ENCODE measurements around the gene ZBTB7A. TPM values are rescaled to one million over a fixed set of nuclear protein-coding genes. Genes with fewer than 3 reads are reported as not detected.
"Not testable (repeated sequence)": the region's sequence is repeated elsewhere in the genome, so short reads cannot be mapped to it uniquely, and the experiment has no call there.

Gene ZBTB7A
- total and polyA plus RNA-seq, 2 experiments from 2014 or later, result 17.8 to 41.3 TPM

DNA sequence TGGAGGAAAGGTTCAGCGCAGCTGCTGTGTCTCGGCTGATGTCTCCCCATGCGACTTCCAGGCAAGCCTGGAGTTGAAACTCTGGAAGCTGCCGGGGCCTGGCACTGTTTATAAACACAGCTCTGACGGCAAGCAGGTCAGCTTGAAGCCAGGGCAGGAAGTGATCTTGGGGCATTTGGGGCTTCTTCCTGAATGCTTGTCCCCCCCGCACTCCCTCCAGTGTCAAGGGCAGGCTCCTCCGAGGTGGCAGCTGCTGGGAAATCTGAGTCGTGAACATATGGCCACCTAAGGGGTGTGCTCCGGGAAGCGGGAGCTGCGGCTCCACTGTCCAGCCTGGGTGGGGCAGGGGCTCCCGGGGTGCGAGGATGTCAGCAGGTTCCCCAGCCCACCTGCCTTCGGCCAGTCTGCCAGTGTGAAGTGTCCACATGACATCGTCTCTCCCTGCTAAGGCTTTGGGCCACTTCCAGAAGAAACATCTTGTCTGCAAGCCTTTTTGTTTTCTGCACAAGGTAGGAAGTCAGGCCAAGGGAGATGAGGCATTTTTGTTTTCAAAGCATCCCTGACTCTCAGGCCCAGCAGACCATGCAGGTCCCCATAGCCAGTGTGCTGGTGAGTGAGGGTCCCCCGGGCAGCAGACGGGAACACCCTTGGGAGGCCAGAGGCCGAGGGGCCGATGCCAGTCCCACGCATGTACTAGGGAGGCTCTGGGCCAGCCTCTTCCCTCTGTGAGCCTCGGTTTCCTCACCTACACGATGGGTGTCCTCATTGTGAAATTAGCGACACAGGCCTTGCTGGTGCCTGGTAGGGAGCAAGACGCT is 56.5 kb downstream of the ZBTB7A start:
- Histone ChIP-seq H3K4me1 (ENCODE audit: insufficient read depth) (peaks cover 18% of the 10 kb centered on the region), H3K4me3 (no peak overlapping the region), H3K9me2 (ENCODE audit: insufficient read depth) (no peaks in the 10 kb centered on the region), H3K27ac (no peak overlapping the region), H3K9me3 (ENCODE audit: low read depth) (no peaks in the 10 kb centered on the region), H3F3A (ENCODE audit: insufficient read depth) (no peaks in the 10 kb centered on the region), H3K9ac (peak overlapping the region; percentile 36), H3K36me3 (ENCODE audit: low read depth) (no peaks in the 10 kb centered on the region; the same call in 1 of the 2 replicates), H2AFZ (no peak overlapping the region), H3K4me2 (ENCODE audit: unreplicated experiment) (no peak overlapping the region), H3K27me3 (replicated peaks; ENCODE audit: insufficient read depth) (no peaks in the 10 kb centered on the region), H3K79me2 (ENCODE audit: insufficient read depth) (peaks cover 63% of the 10 kb centered on the region), H4K20me1 (ENCODE audit: insufficient read depth) (no peaks in the 10 kb centered on the region)
- TF ChIP-seq EZH2 (IDR thresholded peaks at IDR 0.05; ENCODE audit: insufficient read depth, poor library complexity, severe bottlenecking), result no peak
- 50 to 51% methylated on average over 24 of the region's 24 CpGs for WGBS, 2 experiments (ENCODE audit: low coverage in 1 of 2, low lambda C conversion rate in 2 of 2, missing lambda C conversion rate in 2 of 2)
- DNase-seq, result peak; percentile 24
- in situ Hi-C loops (cut with MboI), result no loop called here

DNA sequence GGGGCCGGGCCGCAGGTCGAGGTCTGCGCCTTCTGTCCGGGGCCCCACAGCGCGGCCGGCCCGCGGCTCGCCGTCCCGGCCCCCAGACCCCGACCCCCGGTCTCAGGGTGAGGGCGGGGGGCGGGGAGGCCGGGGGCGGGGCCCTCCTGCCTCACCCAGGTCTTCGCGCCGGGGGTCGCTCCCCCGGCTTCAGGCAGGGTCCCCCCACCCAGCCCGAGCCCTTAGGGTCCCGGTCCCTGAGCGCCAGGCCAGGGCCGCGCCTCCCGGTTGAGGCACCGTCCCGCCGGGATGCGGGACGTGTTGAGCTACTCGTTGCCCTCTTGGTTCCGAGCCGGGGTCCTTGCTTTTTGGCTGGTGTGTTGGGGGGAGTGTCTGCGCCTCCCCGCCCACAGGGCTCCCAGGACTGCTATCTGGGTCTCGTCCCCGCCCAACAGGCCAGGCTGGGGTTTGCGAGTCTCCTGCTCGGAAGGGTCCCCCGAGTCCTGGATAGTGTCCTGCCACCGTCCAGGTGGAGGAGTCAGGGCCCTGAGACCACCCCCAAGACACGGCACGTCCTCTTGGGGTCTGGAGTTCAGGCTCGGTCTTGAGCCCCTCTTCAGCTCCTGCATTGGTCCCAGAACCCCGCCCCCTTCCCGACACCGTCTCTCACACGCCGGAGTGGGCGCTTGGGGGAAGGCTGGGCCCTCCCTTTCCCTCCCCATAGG is 58.7 kb downstream of the ZBTB7A start:
- Histone ChIP-seq H3K27ac (no peak overlapping the region), H3K4me3 (peak overlapping the region; percentile 81), H3K9me3 (ENCODE audit: low read depth) (no peaks in the 10 kb centered on the region), H3K27me3 (replicated peaks; ENCODE audit: insufficient read depth) (no peaks in the 10 kb centered on the region), H3K79me2 (ENCODE audit: insufficient read depth) (peaks cover 43% of the 10 kb centered on the region), H3K4me2 (ENCODE audit: unreplicated experiment) (peak overlapping the region; percentile 86), H3K36me3 (ENCODE audit: low read depth) (no peaks in the 10 kb centered on the region), H3K9ac (peak overlapping the region; percentile 70), H3K9me2 (ENCODE audit: insufficient read depth) (no peaks in the 10 kb centered on the region), H2AFZ (no peak overlapping the region), H3F3A (ENCODE audit: insufficient read depth) (no peaks in the 10 kb centered on the region), H4K20me1 (ENCODE audit: insufficient read depth) (no peaks in the 10 kb centered on the region), H3K4me1 (ENCODE audit: insufficient read depth) (peaks cover 18% of the 10 kb centered on the region)
- 1 to 2% methylated on average over 34 to 42 of the region's 55 CpGs for WGBS, 2 experiments (ENCODE audit: low coverage in 1 of 2, low lambda C conversion rate in 2 of 2, missing lambda C conversion rate in 2 of 2)
- in situ Hi-C loops (cut with MboI), result no loop called here
- TF ChIP-seq EZH2 (IDR thresholded peaks at IDR 0.05; ENCODE audit: insufficient read depth, poor library complexity, severe bottlenecking) (no peak), EZH2phosphoT487 (IDR thresholded peaks at IDR 0.05; ENCODE audit: insufficient read depth, low read depth) (no peak)
- peak; percentile 59 for DNase-seq

DNA sequence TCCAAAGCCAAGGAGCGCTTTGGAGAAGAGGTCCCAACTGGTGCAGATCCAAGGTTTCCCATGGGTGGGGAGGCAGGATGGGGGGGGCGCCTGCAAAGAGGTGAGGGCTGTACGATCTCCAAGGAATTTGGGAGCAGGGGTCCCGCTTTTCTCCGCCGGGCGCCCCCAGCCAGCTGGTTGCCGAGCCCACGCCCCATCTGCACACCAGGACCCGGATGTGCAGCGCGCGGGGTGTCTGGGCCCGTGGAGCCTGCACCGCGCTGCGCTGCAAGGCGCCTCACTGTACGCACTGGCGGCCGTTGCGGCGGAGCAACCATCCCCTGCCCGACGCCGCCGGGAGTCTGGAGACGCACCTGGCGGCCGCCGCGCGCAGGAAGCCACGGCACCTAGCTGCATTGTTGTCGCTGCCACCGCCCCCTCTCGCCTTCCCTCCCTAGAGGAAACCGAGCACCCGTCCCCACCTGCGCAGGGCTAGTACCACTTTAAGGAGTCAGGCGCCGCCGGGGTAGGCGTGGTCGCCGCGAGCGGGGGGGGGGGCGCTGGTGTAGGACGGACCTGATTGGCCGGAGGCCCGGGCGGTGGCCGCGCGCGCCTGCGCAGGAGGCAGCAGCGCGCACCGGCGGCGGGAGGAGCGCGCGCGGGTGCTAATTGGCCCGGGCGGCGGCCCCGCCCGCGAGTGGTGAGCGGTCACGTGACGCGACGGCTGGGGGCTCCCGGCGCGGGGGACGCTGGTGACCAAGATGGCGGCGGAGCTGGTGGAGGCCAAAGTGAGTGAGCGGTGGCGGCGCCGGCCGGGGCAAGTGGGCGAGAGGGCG is 59.5 kb downstream of the ZBTB7A start, which contains the start of gene PIAS4:
TSS of gene PIAS4 (plus strand) at position 716 of the 815 bp plus-strand sequence. CDS start at position 741, 25 bp downstream.
- H3K4me3 ChIP-seq, result peak within 1 kb of the TSS; percentile 81
- DNase-seq, result peak; percentile 99
- no peaks in the 10 kb centered on the region for H3K27me3 ChIP-seq (replicated peaks; ENCODE audit: insufficient read depth)
- TF ChIP-seq EZH2 (IDR thresholded peaks at IDR 0.05; ENCODE audit: insufficient read depth, poor library complexity, severe bottlenecking), result no peak
- no peak for TF ChIP-seq EZH2phosphoT487 (IDR thresholded peaks at IDR 0.05; ENCODE audit: insufficient read depth, low read depth)
- H3K4me2 ChIP-seq (ENCODE audit: unreplicated experiment), result peak within 1 kb of the TSS; percentile 86
- H4K20me1 ChIP-seq (ENCODE audit: insufficient read depth), result no peaks in the 10 kb centered on the region
- peaks cover 40% of the 10 kb centered on the region for H3K79me2 ChIP-seq (ENCODE audit: insufficient read depth)
- H3K9me2 ChIP-seq (ENCODE audit: insufficient read depth), result no peaks in the 10 kb centered on the region
- peak within 1 kb of the TSS; percentile 28 for H3K27ac ChIP-seq
- peak within 1 kb of the TSS; percentile 83 for H3K9ac ChIP-seq
- peak within 1 kb of the TSS; percentile 88 for H2AFZ ChIP-seq
- H3F3A ChIP-seq (ENCODE audit: insufficient read depth), result no peaks in the 10 kb centered on the region
- H3K36me3 ChIP-seq (ENCODE audit: low read depth), result no peaks in the 10 kb centered on the region
- peaks cover 18% of the 10 kb centered on the region for H3K4me1 ChIP-seq (ENCODE audit: insufficient read depth)
- in situ Hi-C loops (cut with MboI), result no loop called here
- no peaks in the 10 kb centered on the region for H3K9me3 ChIP-seq (ENCODE audit: low read depth)
- WGBS, 2 experiments (ENCODE audit: low coverage in 1 of 2, low lambda C conversion rate in 2 of 2, missing lambda C conversion rate in 2 of 2), result 1% methylated on average over 31 to 68 of the region's 91 CpGs

DNA sequence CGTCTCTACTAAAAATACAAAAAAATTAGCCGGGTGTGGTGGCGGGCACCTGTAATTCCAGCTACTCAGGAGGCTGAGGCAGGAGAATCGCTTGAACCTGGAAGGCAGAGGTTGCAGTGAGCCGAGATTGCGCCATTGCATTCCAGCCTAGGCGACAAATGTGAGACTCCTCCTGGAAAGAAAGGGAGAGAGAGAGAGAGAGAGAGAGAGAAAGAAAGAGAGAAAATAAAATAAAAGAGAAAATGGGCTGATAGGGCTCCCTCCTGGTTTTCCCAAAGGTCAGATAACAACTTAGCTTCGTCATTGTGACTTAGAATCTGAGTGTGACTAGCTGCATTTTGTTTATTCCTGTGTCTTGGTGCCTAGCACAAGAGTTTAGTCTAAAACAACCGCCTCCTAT is 61.3 kb downstream of the ZBTB7A start:
- H3K27me3 ChIP-seq (replicated peaks; ENCODE audit: insufficient read depth); H3K9ac ChIP-seq; H3K4me3 ChIP-seq; H3K9me2 ChIP-seq (ENCODE audit: insufficient read depth); H2AFZ ChIP-seq; DNase-seq; H3K27ac ChIP-seq; H4K20me1 ChIP-seq (ENCODE audit: insufficient read depth); H3K4me2 ChIP-seq (ENCODE audit: unreplicated experiment); H3K36me3 ChIP-seq (ENCODE audit: low read depth); H3K9me3 ChIP-seq (ENCODE audit: low read depth); in situ Hi-C loops (cut with MboI); H3F3A ChIP-seq (ENCODE audit: insufficient read depth): not testable (repeated sequence)
- Histone ChIP-seq H3K4me1 (ENCODE audit: insufficient read depth) (peaks cover 18% of the 10 kb centered on the region), H3K79me2 (ENCODE audit: insufficient read depth) (peaks cover 26% of the 10 kb centered on the region)
- 95 to 96% methylated on average over 9 of the region's 9 CpGs for WGBS, 2 experiments (ENCODE audit: low coverage in 1 of 2, low lambda C conversion rate in 2 of 2, missing lambda C conversion rate in 2 of 2)

DNA sequence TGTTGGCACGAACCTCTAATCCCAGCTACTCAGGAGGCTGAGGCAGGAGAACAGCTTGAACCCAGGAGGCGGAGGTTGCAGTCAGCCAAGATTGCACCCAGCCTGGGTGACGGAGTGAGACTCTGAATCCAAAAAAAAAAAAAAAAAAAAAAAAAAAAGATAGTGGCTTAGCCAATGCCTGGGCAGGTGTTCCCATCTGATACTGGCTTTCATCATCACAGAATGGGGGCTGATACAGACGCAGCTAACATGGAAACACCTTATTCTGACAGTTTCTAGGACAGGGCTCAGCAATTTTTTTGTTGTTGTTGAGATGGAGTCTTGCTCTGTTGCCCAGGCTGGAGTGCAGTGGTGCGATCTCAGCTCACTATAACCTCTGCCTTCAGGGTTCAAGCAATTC is 65.9 kb downstream of the ZBTB7A start:
- H3K9me2 ChIP-seq (ENCODE audit: insufficient read depth); H3K9ac ChIP-seq; H3K4me3 ChIP-seq; H3K9me3 ChIP-seq (ENCODE audit: low read depth); H3K27me3 ChIP-seq (replicated peaks; ENCODE audit: insufficient read depth); H3K4me2 ChIP-seq (ENCODE audit: unreplicated experiment); DNase-seq; H3F3A ChIP-seq (ENCODE audit: insufficient read depth); H3K36me3 ChIP-seq (ENCODE audit: low read depth); H4K20me1 ChIP-seq (ENCODE audit: insufficient read depth); H3K27ac ChIP-seq; H2AFZ ChIP-seq; in situ Hi-C loops (cut with MboI); H3K79me2 ChIP-seq (ENCODE audit: insufficient read depth); H3K4me1 ChIP-seq (ENCODE audit: insufficient read depth): not testable (repeated sequence)
- 83 to 87% methylated on average over 5 of the region's 5 CpGs for WGBS, 2 experiments (ENCODE audit: low coverage in 1 of 2, low lambda C conversion rate in 2 of 2, missing lambda C conversion rate in 2 of 2)

DNA sequence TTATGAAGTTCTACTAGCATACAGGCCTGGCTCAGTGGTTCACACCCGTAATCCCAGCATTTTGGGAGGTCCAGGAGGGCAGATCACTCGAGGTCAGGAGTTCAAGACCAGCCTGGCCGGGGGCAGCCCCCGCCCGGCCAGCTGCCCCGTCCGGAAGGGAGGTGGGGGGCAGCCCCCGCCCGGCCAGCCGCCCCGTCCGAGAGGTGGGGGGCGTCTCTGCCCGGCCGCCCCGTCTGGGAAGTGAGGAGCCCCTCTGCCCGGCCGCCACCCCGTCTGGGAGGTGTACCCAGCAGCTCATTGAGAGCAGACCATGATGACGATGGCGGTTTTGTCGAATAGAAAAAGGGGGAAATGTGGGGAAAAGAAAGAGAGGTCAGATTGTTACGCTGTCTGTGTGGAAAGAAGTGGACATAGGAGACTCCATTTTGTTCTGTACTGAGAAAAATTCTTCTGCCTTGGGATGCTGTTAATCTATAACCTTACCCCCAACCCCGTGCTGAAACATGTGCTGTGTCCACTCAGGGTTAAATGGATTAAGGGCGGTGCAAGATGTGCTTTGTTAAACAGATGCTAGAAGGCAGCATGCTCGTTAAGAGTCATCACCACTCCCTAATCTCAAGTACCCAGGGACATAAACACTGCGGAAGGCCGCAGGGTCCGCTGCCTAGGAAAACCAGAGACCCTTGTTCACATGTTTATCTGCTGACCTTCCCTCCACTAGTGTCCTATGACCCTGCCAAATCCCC is 67.9 kb downstream of the ZBTB7A start:
- H3K4me1 ChIP-seq (ENCODE audit: insufficient read depth); H3K27me3 ChIP-seq (replicated peaks; ENCODE audit: insufficient read depth); H3K36me3 ChIP-seq (ENCODE audit: low read depth); H4K20me1 ChIP-seq (ENCODE audit: insufficient read depth); H3K9me2 ChIP-seq (ENCODE audit: insufficient read depth); H3K4me2 ChIP-seq (ENCODE audit: unreplicated experiment); H3K9me3 ChIP-seq (ENCODE audit: low read depth); H2AFZ ChIP-seq; H3F3A ChIP-seq (ENCODE audit: insufficient read depth); H3K27ac ChIP-seq; H3K4me3 ChIP-seq; H3K79me2 ChIP-seq (ENCODE audit: insufficient read depth); H3K9ac ChIP-seq; in situ Hi-C loops (cut with MboI); DNase-seq: not testable (repeated sequence)
- 79 to 88% methylated on average over 20 to 29 of the region's 29 CpGs for WGBS, 2 experiments (ENCODE audit: low coverage in 1 of 2, low lambda C conversion rate in 2 of 2, missing lambda C conversion rate in 2 of 2)
